Globus pallidus (tissue), 1 donor: ENCODE measurements around the gene SLC25A14.
A peak's percentile ranks its signal among the peaks of the same experiment; 100 is the strongest.
"Not testable (repeated sequence)": the region's sequence is repeated elsewhere in the genome, so short reads cannot be mapped to it uniquely, and the experiment has no call there.

Experiments
- DNase-seq: peaks from one replicate; pipeline ENCODE4 v3.0.0-alpha.2; 2015; ENCODE audit warnings: low spot score

SLC25A14 gene

DNA sequence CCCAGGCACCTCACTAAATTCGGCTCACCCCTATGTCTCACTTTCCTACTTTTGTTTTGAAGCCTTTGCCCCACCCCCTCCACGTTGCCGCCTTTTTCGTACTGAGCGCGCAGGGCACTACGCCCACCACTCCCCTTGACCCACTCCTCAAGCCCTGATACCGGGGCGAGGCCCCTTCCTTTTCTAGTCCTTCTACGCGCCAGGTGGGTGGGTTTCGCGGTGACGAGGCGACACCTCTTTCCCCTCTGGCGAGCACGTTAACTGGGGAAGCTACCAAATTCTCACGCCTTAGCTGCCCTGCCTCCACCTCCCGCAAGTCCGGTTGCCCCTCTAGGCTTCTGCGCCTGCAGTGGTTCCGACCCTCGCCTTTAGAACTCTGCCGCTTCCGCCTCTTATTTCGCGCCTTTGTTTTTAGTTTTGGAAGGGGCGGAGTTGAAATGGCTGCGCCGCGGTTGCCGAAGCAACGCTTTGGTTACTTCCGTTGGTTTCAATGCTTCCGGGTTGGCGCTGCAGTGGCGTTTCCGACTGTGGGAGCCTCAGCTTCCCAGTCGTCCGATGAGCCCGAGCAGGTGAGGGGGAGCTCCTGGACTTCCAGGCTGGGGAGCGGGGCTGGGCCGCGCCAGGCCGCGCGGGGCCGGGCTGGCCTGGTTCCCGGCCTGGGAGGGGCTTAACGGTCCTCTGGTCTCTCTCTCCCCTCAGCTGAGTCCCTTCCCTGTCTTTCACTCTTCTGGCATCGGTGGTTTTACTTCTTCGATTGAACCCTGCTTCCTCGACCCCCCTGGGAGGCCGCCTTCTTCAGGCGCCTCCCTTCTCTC, at the start of gene SLC25A14:
Gene SLC25A14, plus strand, starts transcription at position 512 of the 815 bp plus-strand sequence. CDS start 360 bp downstream, outside the sequence.
- peak; percentile 45 for DNase-seq

DNA sequence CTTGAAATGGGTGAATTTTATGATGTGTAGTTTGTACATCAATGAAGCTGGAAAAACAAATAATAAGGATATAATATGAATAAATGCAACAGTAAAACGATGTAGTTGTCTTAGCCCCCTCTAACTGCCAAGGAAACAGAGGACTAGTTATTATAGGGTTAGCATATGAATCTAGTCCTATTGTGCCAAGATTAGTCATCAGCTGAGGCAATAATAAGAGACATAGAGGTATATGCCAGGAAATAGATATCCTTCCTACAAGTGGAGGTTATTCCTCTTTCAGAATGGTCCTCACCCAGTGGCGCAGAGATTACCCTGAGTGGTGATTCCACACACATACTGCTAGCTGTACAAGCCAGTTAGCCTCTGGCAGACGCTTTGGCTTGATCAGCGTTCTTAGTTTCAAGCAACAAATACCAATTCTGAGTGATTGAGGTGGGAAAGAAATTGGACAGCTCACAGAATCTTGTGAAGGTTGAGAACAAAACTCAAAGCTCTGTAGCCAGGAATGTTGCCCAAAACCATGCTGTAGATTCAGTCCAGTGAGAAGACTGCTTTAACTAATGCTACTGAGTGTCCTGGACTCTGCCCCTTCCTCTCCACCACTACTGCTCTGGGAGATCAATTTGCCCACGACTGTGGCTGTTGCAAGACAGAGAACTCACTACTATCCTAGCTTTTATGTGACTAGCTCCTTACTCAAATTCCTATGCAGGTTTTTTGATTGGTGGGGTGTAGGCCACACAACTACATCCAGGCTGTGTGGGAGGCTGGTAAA, 44.0 kb upstream of the SLC25A14 start:
- DNase-seq, result no peak

DNA sequence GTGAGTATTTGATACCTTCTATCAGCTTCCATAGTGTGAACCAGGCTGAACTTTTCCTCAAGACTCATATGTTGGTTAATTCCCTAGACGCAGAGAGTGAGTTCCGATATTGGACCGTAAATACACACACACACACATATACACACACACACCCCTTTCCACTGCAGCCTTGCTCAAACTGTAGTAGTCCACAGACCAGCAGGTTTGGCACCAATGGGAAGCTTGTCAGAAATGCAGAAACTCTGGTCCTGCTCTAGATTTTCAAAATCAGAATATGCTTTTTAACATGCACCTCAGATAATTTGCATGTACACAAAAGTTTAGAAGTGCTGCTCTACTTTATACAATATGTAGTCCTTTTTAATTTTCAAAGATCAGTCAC, 43.4 kb upstream of the SLC25A14 start:
- no peak for DNase-seq

- no peak for DNase-seq
Measured at GRCh38 chrX:130296743-130297142, 43.0 kb upstream of the SLC25A14 start.

DNA sequence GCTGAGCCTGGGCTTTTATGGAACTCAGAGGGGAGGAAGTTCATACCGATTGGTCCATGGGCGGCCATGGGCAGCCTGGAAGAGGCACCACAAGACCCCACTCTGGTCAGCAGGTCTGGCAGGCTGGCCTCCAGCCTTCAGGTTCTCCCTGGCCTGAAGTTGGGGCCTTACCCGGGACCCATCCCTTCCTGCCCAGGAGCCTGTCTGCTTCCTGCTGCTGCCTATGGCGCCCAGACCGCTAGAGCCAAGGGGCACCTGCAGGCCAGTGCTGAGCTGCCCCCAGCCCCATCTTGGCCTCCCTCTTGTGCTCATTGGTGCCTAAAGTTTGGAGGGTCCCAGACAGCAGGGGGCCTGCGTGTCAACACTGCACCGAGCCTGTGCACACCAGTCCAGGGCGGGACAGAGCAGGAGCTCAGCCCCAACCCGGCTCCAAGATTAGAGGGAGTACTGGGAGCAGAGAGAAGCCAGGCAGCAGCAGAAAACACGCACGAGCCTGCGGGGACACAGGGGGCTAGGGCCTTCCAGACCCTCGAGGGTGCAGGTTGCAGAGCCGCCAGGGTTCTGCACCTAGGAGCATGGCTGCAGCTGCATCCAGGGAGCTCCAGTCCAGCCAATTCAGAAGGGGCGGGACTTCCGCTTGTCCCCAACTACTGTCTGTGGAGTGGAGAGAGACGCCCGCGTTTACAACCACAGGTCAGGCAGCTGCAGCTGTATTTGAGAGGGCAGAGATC, 40.3 kb upstream of the SLC25A14 start:
- DNase-seq, result no peak

DNA sequence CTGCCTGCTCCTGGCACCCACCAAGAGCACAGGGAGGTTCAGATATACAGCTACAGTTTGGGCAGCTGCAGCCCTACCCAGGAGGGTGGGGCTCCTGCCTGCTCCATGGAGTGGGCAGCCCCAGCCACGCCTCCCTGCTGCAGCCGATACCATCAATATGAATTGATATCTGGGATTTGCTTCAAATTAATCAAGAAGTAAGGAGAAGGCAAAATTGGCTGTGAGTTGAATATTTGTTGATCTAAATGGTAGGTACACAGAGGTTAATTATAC, 39.8 kb upstream of the SLC25A14 start:
- no peak for DNase-seq

DNA sequence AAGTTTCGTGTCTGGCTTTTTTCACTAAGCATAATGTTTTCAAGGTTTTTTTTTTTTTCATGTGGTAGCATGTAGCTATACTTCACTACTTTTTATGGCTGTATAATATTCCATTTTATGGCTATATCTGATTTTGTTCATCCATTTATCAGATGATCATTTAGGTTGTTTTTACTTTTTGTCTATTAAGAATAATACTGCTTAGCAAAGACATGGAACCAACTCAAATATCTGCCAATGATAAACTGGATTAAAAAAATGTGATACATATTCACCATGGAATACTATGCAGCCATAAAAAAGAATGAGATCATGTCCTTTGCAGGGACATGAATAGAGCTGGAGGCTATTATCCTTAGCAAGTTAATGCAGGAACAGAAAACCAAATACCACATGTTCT, 38.3 kb upstream of the SLC25A14 start:
- DNase-seq, result no peak

GRCh38 chrX:130301977-130302376, 37.7 kb upstream of the SLC25A14 start:
- DNase-seq, result no peak

DNA sequence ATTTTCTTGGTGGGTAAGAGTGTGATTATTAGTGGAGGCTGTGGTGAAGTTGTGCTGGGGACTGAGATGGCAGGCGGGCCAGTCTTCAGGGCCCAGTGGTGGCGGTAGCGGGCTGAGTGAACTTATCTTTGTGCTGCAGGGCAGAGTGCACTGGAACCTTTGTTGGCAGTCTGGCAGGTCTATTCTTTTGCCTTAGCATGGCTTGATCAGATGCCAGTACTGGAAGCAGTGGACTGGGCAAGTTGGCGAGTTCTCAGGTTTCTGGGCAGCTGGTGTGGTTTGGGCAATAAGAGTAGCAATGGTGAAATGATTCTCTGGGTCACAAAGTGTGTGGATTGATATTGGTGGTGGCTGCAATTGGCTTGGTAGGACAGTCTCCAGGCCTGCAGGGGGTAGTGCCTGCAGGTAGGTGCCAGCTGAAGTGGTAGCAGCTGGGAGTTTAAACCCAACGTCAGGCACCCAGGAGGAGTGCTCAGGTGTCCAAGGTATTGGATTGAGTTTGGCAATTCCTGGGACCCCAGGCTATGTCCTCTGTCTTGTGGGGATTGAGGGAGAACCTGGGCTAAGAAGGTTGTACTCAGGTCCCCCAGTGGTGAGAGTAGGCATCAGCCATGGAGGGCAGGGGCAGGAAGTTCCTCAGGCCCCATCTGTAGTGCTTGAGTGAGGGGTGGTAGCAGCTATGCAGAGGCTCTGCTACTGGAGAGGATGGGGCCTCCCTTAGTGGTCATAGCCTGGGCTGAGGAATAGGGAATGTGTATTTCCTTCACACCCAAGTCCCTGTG, 34.9 kb upstream of the SLC25A14 start:
- DNase-seq, result no peak

GRCh38 chrX:130319886-130320285, 19.8 kb upstream of the SLC25A14 start:
- DNase-seq, result not testable (repeated sequence)

- no peak for DNase-seq
Measured at GRCh38 chrX:130321550-130321949, 18.2 kb upstream of the SLC25A14 start.

- DNase-seq, result no peak
Measured at GRCh38 chrX:130330146-130330545, 9.6 kb upstream of the SLC25A14 start.

DNA sequence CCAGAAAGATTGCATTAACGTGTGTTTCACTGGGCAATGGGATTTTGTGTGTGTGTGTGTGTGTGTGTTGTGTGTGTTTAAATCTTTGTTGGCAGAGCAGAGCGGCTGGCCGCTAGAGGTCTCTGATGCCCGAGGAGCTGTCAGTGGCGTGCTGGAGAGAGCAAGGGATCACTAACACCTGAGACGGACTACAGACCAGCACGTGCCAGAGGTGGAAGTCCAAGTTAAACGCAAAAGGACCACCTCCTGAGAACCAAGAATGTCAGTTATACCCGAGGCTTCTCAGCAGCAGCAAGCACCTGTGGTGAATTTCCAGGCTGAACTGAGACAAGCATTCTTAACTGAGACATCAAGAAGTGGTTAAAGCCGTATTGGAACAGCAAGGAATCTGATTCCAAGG, 9.0 kb upstream of the SLC25A14 start:
- peak; percentile 10 for DNase-seq

DNA sequence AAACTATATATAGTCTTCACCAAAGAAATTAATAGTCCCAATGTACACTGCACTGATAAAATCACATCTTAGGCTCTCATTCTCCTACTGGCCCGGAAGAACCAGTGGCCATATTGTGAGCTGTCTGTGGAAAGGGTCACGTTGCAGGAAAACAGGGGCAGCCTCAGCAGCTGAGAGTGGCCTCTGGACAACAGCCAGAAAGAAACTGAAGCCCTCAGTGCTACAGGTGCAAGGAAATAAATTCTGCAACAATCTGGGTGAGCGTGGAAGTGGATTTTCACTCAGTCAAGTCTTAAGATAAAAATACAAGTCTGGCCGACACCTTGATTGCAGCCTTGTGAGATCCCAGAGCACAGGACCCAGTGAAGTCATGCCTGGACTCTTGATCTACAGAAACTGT, 3.2 kb upstream of the SLC25A14 start:
- DNase-seq, result no peak

- DNase-seq, result not testable (repeated sequence)
Measured at GRCh38 chrX:130338869-130339268, 850 bp upstream of the SLC25A14 start.

GRCh38 chrX:130340271-130340670, 552 bp downstream of the SLC25A14 start:
- no peak for DNase-seq

- no peak for DNase-seq
Measured at GRCh38 chrX:130343411-130343810, 3.7 kb downstream of the SLC25A14 start.

- DNase-seq, result no peak
Measured at GRCh38 chrX:130347321-130347720, 7.6 kb downstream of the SLC25A14 start.

DNA sequence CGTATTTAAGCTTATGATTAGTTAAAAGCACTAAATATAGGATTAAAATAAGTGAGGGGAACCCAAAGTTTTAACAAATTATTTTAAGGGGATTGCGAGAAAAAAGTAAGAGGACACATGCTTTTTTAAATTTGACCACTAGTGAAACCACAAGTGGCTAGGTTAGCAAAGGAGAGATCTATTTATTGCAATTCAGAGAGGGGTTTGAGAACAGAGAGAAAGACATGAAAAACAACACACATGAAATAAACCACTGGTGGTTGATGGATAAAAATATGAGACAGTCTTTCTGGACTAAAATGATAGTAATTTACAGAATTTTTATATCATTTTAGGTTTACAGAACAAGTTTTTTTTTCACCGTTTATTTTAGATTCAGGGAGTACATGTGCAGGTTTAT, 11.8 kb downstream of the SLC25A14 start:
- DNase-seq, result no peak

GRCh38 chrX:130352050-130352449, 12.3 kb downstream of the SLC25A14 start:
- not testable (repeated sequence) for DNase-seq

- no peak for DNase-seq
Measured at GRCh38 chrX:130376077-130376476, 36.4 kb downstream of the SLC25A14 start.
